Brain microvascular endothelial cell (primary cell): ENCODE results near the gene CUZD1.

Source experiments
- DNase-seq: peaks from one replicate; pipeline ENCODE4 v3.0.0-alpha.2; 2020
- H3K27ac ChIP-seq: fragments of 250-450 bp; sonication (Bioruptor Pico); 2 replicates; pipeline ENCODE4 v1.5.1; 2020; ENCODE audit warnings: mild to moderate bottlenecking, moderate library complexity
- H3K27me3 ChIP-seq: fragments of 250-450 bp; sonication (Bioruptor Pico); replicated peaks from 2 replicates; pipeline ENCODE4 v1.5.1; 2020; ENCODE audit warnings: mild to moderate bottlenecking
- H3K36me3 ChIP-seq: fragments of 250-450 bp; sonication (Bioruptor Pico); replicated peaks from 2 replicates; pipeline ENCODE4 v1.5.1; 2020; ENCODE audit warnings: mild to moderate bottlenecking
- H3K4me3 ChIP-seq: 2 replicates; pipeline ENCODE4 v1.5.1; 2011; ENCODE audit warnings: low read depth, mild to moderate bottlenecking, control low read depth, low read length, moderate library complexity
- CTCF ChIP-seq: IDR thresholded peaks from 2 replicates; pipeline ENCODE4 v1.5.1; 2011; ENCODE audit warnings: low read depth, mild to moderate bottlenecking, moderate library complexity, low read length, control low read depth, inconsistent platforms; ENCODE audit errors: missing control alignments
- in situ Hi-C: cut with HindIII; loops from 2 replicates; pipeline ENCODE4 v1.10.0; 2017; ENCODE audit warnings: low sequenced_read_pairs, low pct_ligation_motif_present

The CUZD1 gene

GRCh38 chr10:122786269-122786668 lies 59.4 kb downstream of the CUZD1 start:
- DNase-seq, result peak; percentile 7
- Histone ChIP-seq H3K36me3 (no peaks in the 10 kb centered on the region), H3K27ac (no peak overlapping the region), H3K4me3 (no peak overlapping the region), H3K27me3 (no peaks in the 10 kb centered on the region)
- TF ChIP-seq CTCF, result no peak
- in situ Hi-C loops, result no loop called here

- Histone ChIP-seq H3K4me3 (no peak overlapping the region), H3K36me3 (no peaks in the 10 kb centered on the region), H3K27ac (no peak overlapping the region), H3K27me3 (no peaks in the 10 kb centered on the region)
- in situ Hi-C loops, result no loop called here
- DNase-seq, result no peak
- no peak for TF ChIP-seq CTCF
These were observed 62.7 kb downstream of the CUZD1 start for GRCh38 chr10:122782911-122783310.
